Activated CD4-positive, alpha-beta T cell treated with anti-CD3 and anti-CD28 coated beads, Interleukin-2, Interleukin-6, amounts not matched to agents 100 ng/mL and 50 ng/mL, durations not matched to agents 16 hours and 8 hours (primary cell): ENCODE data around the gene ABHD11.

Experiments used
- DNase-seq: peaks from one replicate; pipeline ENCODE4 v3.0.0-alpha.2; 2020

The ABHD11 gene

GRCh38 chr7:73700581-73701134 is 37.9 kb downstream of the ABHD11 start:
- no peak for DNase-seq

- DNase-seq, result no peak
Observed at GRCh38 chr7:73700069-73700423, 38.6 kb downstream of the ABHD11 start.

- DNase-seq, result no peak
Observed at GRCh38 chr7:73699370-73700068, 39.1 kb downstream of the ABHD11 start.

DNA sequence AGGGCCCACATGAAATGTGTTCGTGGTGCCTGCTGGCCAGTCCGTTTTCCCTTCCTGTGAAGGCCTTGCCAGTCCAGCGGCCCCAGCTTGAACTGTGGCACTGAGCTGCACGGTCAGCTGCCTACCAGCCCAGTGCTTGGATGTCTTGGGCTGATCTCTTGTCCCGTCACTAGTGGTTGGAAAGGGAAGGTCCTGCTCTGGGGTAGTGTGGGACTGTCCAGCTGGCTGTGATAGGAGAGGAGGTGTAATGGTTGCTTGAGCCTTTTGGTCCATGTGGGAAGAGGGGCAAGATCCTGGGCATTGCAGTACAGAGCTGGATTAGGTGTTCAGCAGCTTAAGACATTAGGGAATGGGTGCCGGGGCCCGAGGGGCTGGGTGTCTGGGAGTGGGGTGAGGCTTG is 40.2 kb downstream of the ABHD11 start:
- no peak for DNase-seq

DNA sequence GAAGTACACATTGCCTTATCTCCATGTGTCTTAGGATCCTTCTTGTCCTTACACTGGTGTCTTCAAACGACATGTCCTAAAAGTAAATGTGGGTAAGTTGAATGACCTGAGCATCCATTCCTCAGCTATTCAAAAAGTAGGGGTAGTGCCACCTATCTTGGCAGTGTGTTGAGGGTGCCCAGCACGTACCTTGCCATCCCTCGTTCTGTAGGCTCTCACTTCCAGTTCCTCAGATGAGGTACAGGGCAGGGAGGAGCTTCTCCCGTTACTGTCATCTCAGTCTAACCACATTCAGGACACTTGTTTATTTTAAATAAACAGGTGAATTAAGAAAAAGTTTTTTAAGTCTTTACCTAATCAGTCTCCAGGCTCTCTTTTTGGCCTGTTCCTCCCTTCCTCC is 42.2 kb downstream of the ABHD11 start:
- DNase-seq, result no peak

DNA sequence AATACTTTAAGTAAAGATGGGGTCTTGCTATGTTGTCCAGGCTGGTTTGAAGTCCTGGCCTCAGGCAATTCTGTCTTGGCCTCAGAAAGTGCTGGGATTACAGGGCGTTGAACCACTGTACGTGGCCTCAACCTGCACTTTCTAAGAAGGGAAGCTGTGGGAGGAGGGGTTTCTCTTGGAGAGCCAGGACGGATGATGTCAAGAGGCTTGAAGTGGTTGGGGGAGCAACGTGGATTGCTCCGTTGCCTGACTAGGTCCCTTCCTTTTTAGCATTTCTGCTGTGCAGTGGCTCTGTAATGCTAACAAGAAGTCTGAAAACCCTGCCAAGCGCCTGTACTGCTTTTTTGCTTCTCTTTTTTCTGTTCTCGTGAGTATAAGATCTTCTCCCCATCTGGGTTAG is 48.0 kb downstream of the ABHD11 start:
- DNase-seq, result no peak

- DNase-seq, result no peak
Observed at GRCh38 chr7:73688288-73688687, 50.3 kb downstream of the ABHD11 start.
